Measurements from ENCODE around the gene CCDC187. TPM values are rescaled to one million over a fixed set of nuclear protein-coding genes. Genes with fewer than 3 reads are reported as not detected.

Gene CCDC187
- total RNA-seq, 2 experiments from 2014 or later: not detected

- ChIA-PET POLR2A (no interaction called here), CTCF (interaction anchor here (0.6 kb wide), 1 partner anchor 524 kb away, joined by 3 read pairs; no protein-coding TSS in a partner anchor)
- Mint-ChIP-seq H3K9me3 (no peaks in the 10 kb centered on the region), H3K4me3 (no peak overlapping the region), H3K27me3 (peaks cover 31% of the 10 kb centered on the region), H3K27ac (no peak overlapping the region), H3K4me1 (no peaks in the 10 kb centered on the region), H3K36me3 (ENCODE audit: low read depth) (peaks cover 2% of the 10 kb centered on the region)
- DNase-seq: no peak
These were observed 100.3 kb downstream of the CCDC187 start for GRCh38 chr9:136203408-136204144.

- Mint-ChIP-seq H3K27ac (no peak overlapping the region), H3K36me3 (ENCODE audit: low read depth) (peaks cover 2% of the 10 kb centered on the region), H3K4me3 (no peak overlapping the region), H3K27me3 (peaks cover 40% of the 10 kb centered on the region), H3K9me3 (no peaks in the 10 kb centered on the region), H3K4me1 (no peaks in the 10 kb centered on the region)
- ChIA-PET POLR2A (no interaction called here), CTCF (no interaction called here)
- DNase-seq: no peak
These were observed 101.2 kb downstream of the CCDC187 start for GRCh38 chr9:136202454-136203407.

- Mint-ChIP-seq H3K27ac (no peak overlapping the region), H3K27me3 (peaks cover 44% of the 10 kb centered on the region), H3K36me3 (ENCODE audit: low read depth) (no peaks in the 10 kb centered on the region), H3K4me1 (no peaks in the 10 kb centered on the region), H3K4me3 (no peak overlapping the region), H3K9me3 (no peaks in the 10 kb centered on the region)
- CTCF ChIA-PET: no interaction called here
- DNase-seq: no peak
- POLR2A ChIA-PET: no interaction called here
These were observed 102.1 kb downstream of the CCDC187 start for GRCh38 chr9:136201609-136202453.

- no peak overlapping the region for H3K4me3 Mint-ChIP-seq
- no peaks in the 10 kb centered on the region for H3K36me3 Mint-ChIP-seq (ENCODE audit: low read depth)
- no peak overlapping the region for H3K27ac Mint-ChIP-seq
- no peaks in the 10 kb centered on the region for H3K9me3 Mint-ChIP-seq
- H3K4me1 Mint-ChIP-seq: no peaks in the 10 kb centered on the region
- peaks cover 50% of the 10 kb centered on the region for H3K27me3 Mint-ChIP-seq
- DNase-seq: no peak
- ChIA-PET CTCF (no interaction called here), POLR2A (no interaction called here)
These were observed 102.7 kb downstream of the CCDC187 start for GRCh38 chr9:136201174-136201573.

- Mint-ChIP-seq H3K36me3 (ENCODE audit: low read depth) (no peaks in the 10 kb centered on the region), H3K9me3 (no peaks in the 10 kb centered on the region), H3K4me1 (no peaks in the 10 kb centered on the region), H3K4me3 (no peak overlapping the region), H3K27ac (no peak overlapping the region), H3K27me3 (peaks cover 53% of the 10 kb centered on the region)
- DNase-seq: no peak
- CTCF ChIA-PET: no interaction called here
- POLR2A ChIA-PET: no interaction called here
These were observed 103.5 kb downstream of the CCDC187 start for GRCh38 chr9:136200424-136200823.

Other genes with a start within 250 kb of the CCDC187 start
- gene NACC2, start 208.8 kb downstream of the CCDC187 start, total RNA-seq: 1 to 10 TPM; 8.1 to 8.7 TPM
- 10 to 100 TPM; 47.0 to 49.0 TPM for gene TMEM250, start 185.2 kb downstream of the CCDC187 start, total RNA-seq
- gene LHX3, start 99.0 kb downstream of the CCDC187 start, total RNA-seq: under 1 TPM in 1 of 2 experiments, not detected in 1; 0.08 TPM
- 10 to 100 TPM; 12.4 to 13.4 TPM for gene QSOX2, start 58.3 kb downstream of the CCDC187 start, total RNA-seq
- gene GPSM1, start 23.4 kb upstream of the CCDC187 start, total RNA-seq: 1 to 10 TPM; 6.0 to 6.5 TPM
- gene DNLZ, start 59.6 kb upstream of the CCDC187 start, total RNA-seq: 10 to 100 TPM; 11.5 TPM
- gene CARD9, start 69.6 kb upstream of the CCDC187 start, total RNA-seq: 1 to 10 TPM in 1 of 2 experiments, under 1 TPM in 1; 0.55 to 1.3 TPM
- 1 to 10 TPM; 8.8 TPM for gene SNAPC4, start 96.1 kb upstream of the CCDC187 start, total RNA-seq
- gene ENTR1, start 106.5 kb upstream of the CCDC187 start, total RNA-seq: 10 to 100 TPM; 49.2 to 54.9 TPM
- 10 to 100 TPM; 56.6 to 62.2 TPM for gene PMPCA, start 106.6 kb upstream of the CCDC187 start, total RNA-seq
- 10 to 100 TPM; 19.5 to 21.6 TPM for gene INPP5E, start 135.8 kb upstream of the CCDC187 start, total RNA-seq
- 10 to 100 TPM; 56.1 to 61.0 TPM for gene SEC16A, start 178.9 kb upstream of the CCDC187 start, total RNA-seq
- gene NOTCH1, start 242.0 kb upstream of the CCDC187 start, total RNA-seq: 10 to 100 TPM; 58.8 to 59.8 TPM